Activated CD8-positive, alpha-beta T cell treated with anti-CD3 and anti-CD28 coated beads for 36 hours (primary cell): Measurements from ENCODE around the gene SV2B. TPM values are rescaled to one million over a fixed set of nuclear protein-coding genes. Genes with fewer than 3 reads are reported as not detected.
A peak's percentile ranks its signal among the peaks of the same experiment; 100 is the strongest.

ENCODE experiments used
- ATAC-seq: fragments of 200-7000 bp; cut with Tn5 transposase; one replicate; pipeline ENCODE4 v1.10.0; 2021; ENCODE audit warnings: mild to moderate bottlenecking, moderate library complexity
- CTCF ChIA-PET: fragments of 350-600 bp; sonication (Branson Sonifier 250); formaldehyde crosslinking; loops from one replicate; lab custom pipeline; 2021; ENCODE audit warnings: antibody characterized with exemption; lab: Charles Lee
- POLR2A ChIA-PET: fragments of 350-600 bp; sonication (Branson Sonifier 250); formaldehyde crosslinking; loops from one replicate; lab custom pipeline; 2021; ENCODE audit warnings: antibody characterized with exemption; lab: Charles Lee
- DNase-seq: peaks from one replicate; pipeline ENCODE4 v3.0.0-alpha.2; 2020
- H3K27ac Mint-ChIP-seq: one replicate; pipeline ENCODE4 v1.8.0; 2021; ENCODE audit warnings: mild to moderate bottlenecking, mixed read lengths
- H3K27me3 Mint-ChIP-seq: one replicate; pipeline ENCODE4 v1.8.0; 2021; ENCODE audit warnings: mixed read lengths
- H3K36me3 Mint-ChIP-seq: one replicate; pipeline ENCODE4 v1.8.0; 2021; ENCODE audit warnings: low read depth, mixed read lengths
- H3K4me1 Mint-ChIP-seq: one replicate; pipeline ENCODE4 v1.8.0; 2021; ENCODE audit warnings: low read depth, mixed read lengths
- H3K4me3 Mint-ChIP-seq: one replicate; pipeline ENCODE4 v1.8.0; 2021; ENCODE audit warnings: mild to moderate bottlenecking, moderate library complexity, mixed read lengths
- H3K9me3 Mint-ChIP-seq: one replicate; pipeline ENCODE4 v1.8.0; 2021; ENCODE audit warnings: mixed read lengths
- CTCF ChIP-seq: fragments of 200-600 bp; IDR thresholded peaks from one replicate; pipeline ENCODE4 v1.8.0; 2022; ENCODE audit warnings: antibody characterized with exemption, mild to moderate bottlenecking
- intact Hi-C: fragments of 100-400 bp; cut with micrococcal nuclease; formaldehyde crosslinking; loops from one replicate; pipeline ENCODE4 v1.10.0; 2022
- total RNA-seq, 2 experiments: library from RNA; stranded (reverse); gene quantifications; one replicate each; pipeline ENCODE4 v1.2.3, GENCODE V29; 2021

SV2B gene
- total RNA-seq, 2 experiments from 2014 or later: not detected

- TF ChIP-seq CTCF: no peak
These were observed 9.8 kb downstream of the SV2B start for GRCh38 chr15:91109885-91110284.

GRCh38 chr15:91110407-91110806, 10.3 kb downstream of the SV2B start:
- ChIA-PET CTCF (interaction anchor here (0.9 to 1.5 kb wide), 3 partner anchors 11 to 137 kb away, joined by 3 to 7 read pairs (median 3); partner anchors contain the start of gene SV2B), POLR2A (interaction anchor here (1.0 kb wide), 1 partner anchor 11 kb away, joined by 3 read pairs; no protein-coding TSS in a partner anchor)
- no peak for ATAC-seq
- H3K27ac Mint-ChIP-seq: no peak overlapping the region
- H3K4me3 Mint-ChIP-seq: no peak overlapping the region
- DNase-seq: no peak
- intact Hi-C loops: no loop called here
- H3K9me3 Mint-ChIP-seq: no peaks in the 10 kb centered on the region
- H3K27me3 Mint-ChIP-seq: peaks cover 29% of the 10 kb centered on the region
- H3K4me1 Mint-ChIP-seq: no peaks in the 10 kb centered on the region
- no peaks in the 10 kb centered on the region for H3K36me3 Mint-ChIP-seq
- TF ChIP-seq CTCF: no peak

More at GRCh38 chr15:91109885-91110284, 9.8 kb downstream of the SV2B start:
- DNase-seq: no peak
- intact Hi-C loops: no loop called here
- CTCF ChIA-PET: interaction anchor here (0.9 to 1.5 kb wide), 4 partner anchors 10 to 137 kb away, joined by 3 to 7 read pairs (median 3); partner anchors contain the start of gene SV2B
- H3K27me3 Mint-ChIP-seq: peaks cover 34% of the 10 kb centered on the region
- no peaks in the 10 kb centered on the region for H3K36me3 Mint-ChIP-seq
- H3K4me1 Mint-ChIP-seq: no peaks in the 10 kb centered on the region
- POLR2A ChIA-PET: interaction anchor here (1.0 kb wide), 1 partner anchor 11 kb away, joined by 3 read pairs; no protein-coding TSS in a partner anchor
- ATAC-seq: no peak
- no peak overlapping the region for H3K4me3 Mint-ChIP-seq
- no peak overlapping the region for H3K27ac Mint-ChIP-seq
- no peaks in the 10 kb centered on the region for H3K9me3 Mint-ChIP-seq

- ATAC-seq (no peak), DNase-seq (no peak)
- CTCF ChIA-PET: no interaction called here
- Mint-ChIP-seq H3K27ac (no peak overlapping the region), H3K4me1 (peaks cover 6% of the 10 kb centered on the region), H3K4me3 (no peak overlapping the region), H3K9me3 (no peaks in the 10 kb centered on the region), H3K27me3 (peaks cover 34% of the 10 kb centered on the region), H3K36me3 (no peaks in the 10 kb centered on the region)
- intact Hi-C loops: no loop called here
- POLR2A ChIA-PET: no interaction called here
- no peak for TF ChIP-seq CTCF
These were observed 13.0 kb downstream of the SV2B start for GRCh38 chr15:91113030-91113429.

GRCh38 chr15:91114301-91114700, 14.2 kb downstream of the SV2B start:
- no peak overlapping the region for H3K27ac Mint-ChIP-seq
- intact Hi-C loops: no loop called here
- H3K4me3 Mint-ChIP-seq: no peak overlapping the region
- ChIA-PET CTCF (no interaction called here), POLR2A (no interaction called here)
- ATAC-seq (no peak), DNase-seq (no peak)
- peaks cover 29% of the 10 kb centered on the region for H3K27me3 Mint-ChIP-seq
- no peak for TF ChIP-seq CTCF
- no peaks in the 10 kb centered on the region for H3K9me3 Mint-ChIP-seq
- peaks cover 6% of the 10 kb centered on the region for H3K4me1 Mint-ChIP-seq
- H3K36me3 Mint-ChIP-seq: no peaks in the 10 kb centered on the region

- no peak overlapping the region for H3K27ac Mint-ChIP-seq
- peaks cover 27% of the 10 kb centered on the region for H3K27me3 Mint-ChIP-seq
- CTCF ChIA-PET: no interaction called here
- POLR2A ChIA-PET: no interaction called here
- intact Hi-C loops: no loop called here
- H3K4me3 Mint-ChIP-seq: no peak overlapping the region
- no peaks in the 10 kb centered on the region for H3K9me3 Mint-ChIP-seq
- H3K36me3 Mint-ChIP-seq: no peaks in the 10 kb centered on the region
- ATAC-seq (peak; percentile 45), DNase-seq (no peak)
- no peak for TF ChIP-seq CTCF
- H3K4me1 Mint-ChIP-seq: peaks cover 6% of the 10 kb centered on the region
These were observed 16.3 kb downstream of the SV2B start for GRCh38 chr15:91116113-91117067.
